Measurements from ENCODE around the gene KANTR. TPM values are rescaled to one million over a fixed set of nuclear protein-coding genes. Genes with fewer than 3 reads are reported as not detected.

KANTR gene
- polyA plus RNA-seq, 3 donors, result 0.32 to 4.3 (median 0.44) TPM

GRCh38 chrX:53047228-53047627 lies 46.7 kb upstream of the KANTR start:
- WGBS (ENCODE audit: insufficient coverage), result 100% methylated on average over 3 of the region's 6 CpGs
- Histone ChIP-seq H4K20me1 (ENCODE audit: insufficient read depth, low read length) (no peaks in the 10 kb centered on the region), H2AFZ (ENCODE audit: insufficient read depth, low read depth, low read length, poor library complexity, severe bottlenecking) (no peak overlapping the region), H3K4me3 (replicated peaks in 1 of 3; ENCODE audit: low read depth in 2 of 3, low read length in 3 of 3) (no peak overlapping the region), H3K4me1 (ENCODE audit: control insufficient read depth in 1 of 2, insufficient read depth in 2 of 2, low read length in 2 of 2) (peaks cover 4 to 6% of the 10 kb centered on the region in 2 donors), H3K79me2 (ENCODE audit: insufficient read depth, low read length) (no peaks in the 10 kb centered on the region), H3K4me2 (replicated peaks; ENCODE audit: extremely low read depth, low read length, poor library complexity, severe bottlenecking) (no peak overlapping the region), H3K9me3 (replicated peaks in 1 of 2; ENCODE audit: control insufficient read depth in 1 of 2, insufficient read depth in 1 of 2, low read length in 2 of 2) (no peaks in the 10 kb centered on the region), H3K36me3 (replicated peaks in 1 of 2; ENCODE audit: control insufficient read depth in 1 of 2, insufficient read depth in 2 of 2, low read length in 2 of 2) (no peaks in the 10 kb centered on the region), H3K27me3 (ENCODE audit: control insufficient read depth in 2 of 2, insufficient read depth in 2 of 2, low read length in 2 of 2) (peaks cover 3 to 6% of the 10 kb centered on the region in 2 donors), H3K27ac (ENCODE audit: low read depth in 1 of 2, low read length in 2 of 2) (no peak overlapping the region), H3K9ac (ENCODE audit: insufficient read depth, low read length, poor library complexity, severe bottlenecking) (no peak overlapping the region)
- Mint-ChIP-seq H3K9me3 (peaks cover 0 to 5% (median 0%) of the 10 kb centered on the region in 7 donors), H3K4me3 (no peak overlapping the region), H3K4me1 (peaks cover 7% of the 10 kb centered on the region), H3K27me3 (ENCODE audit: low read depth in 3 of 3) (peaks cover 3 to 22% (median 11%) of the 10 kb centered on the region in 3 donors), H3K27ac (peak overlapping the region in 2 of 7 donors; percentile 31 to 47), H3K36me3 (no peaks in the 10 kb centered on the region)
- no peak for DNase-seq
- TF ChIP-seq CTCF (IDR thresholded peaks at IDR 0.05), result no peak
- intact Hi-C loops (cut with micrococcal nuclease), result no loop called here

DNA sequence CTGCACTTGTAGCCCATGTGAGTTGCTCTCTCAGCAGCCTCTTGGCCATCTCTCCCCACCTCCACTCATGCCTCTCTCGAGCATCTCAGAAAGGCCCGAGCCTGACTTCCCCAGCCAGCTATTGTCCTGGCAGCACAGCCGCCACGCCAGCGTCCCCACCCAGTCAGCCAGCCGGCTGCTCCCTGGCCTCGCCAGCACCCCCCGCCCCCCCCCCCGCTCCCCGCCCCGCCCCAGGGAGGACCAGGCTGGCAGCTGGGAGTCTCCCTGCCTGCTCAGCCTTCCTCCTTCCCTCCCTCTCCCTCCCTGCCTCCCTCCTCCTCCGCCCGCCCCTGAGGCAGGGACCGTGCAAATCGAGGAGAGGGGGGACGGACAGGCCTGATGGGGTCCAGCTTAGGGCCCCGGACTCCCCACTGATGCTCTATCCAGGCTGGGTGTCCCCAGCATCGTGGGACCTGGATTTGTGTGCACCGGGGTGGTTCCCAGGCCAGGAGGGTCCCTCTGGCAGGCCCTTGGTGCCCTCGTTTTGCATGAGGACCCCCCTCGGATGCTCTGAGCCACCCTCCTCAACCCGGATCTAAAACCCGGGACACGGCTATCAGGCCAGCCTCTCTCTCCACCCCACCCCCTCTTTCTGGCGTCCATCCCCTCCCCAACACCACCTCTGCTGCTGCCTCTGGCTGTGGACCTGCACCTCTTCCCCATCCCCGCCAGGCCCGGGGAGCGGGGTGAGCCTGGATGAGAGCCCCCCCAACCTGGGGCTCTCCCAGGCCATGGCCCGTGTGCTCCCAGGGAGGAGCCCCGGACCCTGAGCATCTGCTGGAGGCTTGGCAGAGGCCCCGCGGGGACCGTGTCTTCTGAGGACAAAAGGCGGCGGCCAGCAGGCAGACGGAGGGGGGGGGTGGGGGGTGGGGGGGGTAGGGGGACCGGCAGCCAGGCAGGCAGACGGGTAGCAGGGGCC lies 45.5 kb upstream of the KANTR start, which contains the start of gene GPR173:
Gene GPR173, plus strand, starts transcription at position 621 of the 958 bp plus-strand sequence. CDS start 27,833 bp downstream, outside the sequence.
- peaks cover 7% of the 10 kb centered on the region for H3K4me1 Mint-ChIP-seq
- H3K9ac ChIP-seq (ENCODE audit: insufficient read depth, low read length, poor library complexity, severe bottlenecking), result no peak within 1 kb of the TSS
- H3K36me3 Mint-ChIP-seq, result no peaks in the 10 kb centered on the region
- H3K9me3 Mint-ChIP-seq, result peaks cover 0 to 5% (median 0%) of the 10 kb centered on the region in 7 donors
- H3K4me3 Mint-ChIP-seq, result peak within 1 kb of the TSS; percentile 47 to 68
- H3K27ac ChIP-seq (ENCODE audit: low read depth in 1 of 2, low read length in 2 of 2), result no peak within 1 kb of the TSS
- H3K36me3 ChIP-seq (replicated peaks in 1 of 2; ENCODE audit: control insufficient read depth in 1 of 2, insufficient read depth in 2 of 2, low read length in 2 of 2), result no peaks in the 10 kb centered on the region
- no peak for TF ChIP-seq CTCF (IDR thresholded peaks at IDR 0.05)
- H2AFZ ChIP-seq (ENCODE audit: insufficient read depth, low read depth, low read length, poor library complexity, severe bottlenecking), result peak within 1 kb of the TSS; percentile 46
- intact Hi-C loops (cut with micrococcal nuclease), result no loop called here
- H3K4me2 ChIP-seq (replicated peaks; ENCODE audit: extremely low read depth, low read length, poor library complexity, severe bottlenecking), result peak within 1 kb of the TSS; percentile 43
- H3K4me1 ChIP-seq (ENCODE audit: control insufficient read depth in 1 of 2, insufficient read depth in 2 of 2, low read length in 2 of 2), result peaks cover 4 to 6% of the 10 kb centered on the region in 2 donors
- H3K27me3 Mint-ChIP-seq (ENCODE audit: low read depth in 3 of 3), result peaks cover 3 to 19% (median 11%) of the 10 kb centered on the region in 3 donors
- 0% methylated on average over 9 of the region's 38 CpGs for WGBS (ENCODE audit: insufficient coverage)
- H3K79me2 ChIP-seq (ENCODE audit: insufficient read depth, low read length), result no peaks in the 10 kb centered on the region
- no peaks in the 10 kb centered on the region for H4K20me1 ChIP-seq (ENCODE audit: insufficient read depth, low read length)
- H3K9me3 ChIP-seq (replicated peaks in 1 of 2; ENCODE audit: control insufficient read depth in 1 of 2, insufficient read depth in 1 of 2, low read length in 2 of 2), result no peaks in the 10 kb centered on the region
- no peak within 1 kb of the TSS for H3K27ac Mint-ChIP-seq
- peak within 1 kb of the TSS in 2 of 3 experiments; percentile 18 to 36 for H3K4me3 ChIP-seq (replicated peaks in 1 of 3; ENCODE audit: low read depth in 2 of 3, low read length in 3 of 3)
- peaks cover 3 to 6% of the 10 kb centered on the region in 2 donors for H3K27me3 ChIP-seq (ENCODE audit: control insufficient read depth in 2 of 2, insufficient read depth in 2 of 2, low read length in 2 of 2)
- no peak for DNase-seq
